ENCODE data around the gene SV2B.

Gene SV2B

GRCh38 chr15:91186904-91187656 is 87.0 kb downstream of the SV2B start:
- DNase-seq: no peak

DNA sequence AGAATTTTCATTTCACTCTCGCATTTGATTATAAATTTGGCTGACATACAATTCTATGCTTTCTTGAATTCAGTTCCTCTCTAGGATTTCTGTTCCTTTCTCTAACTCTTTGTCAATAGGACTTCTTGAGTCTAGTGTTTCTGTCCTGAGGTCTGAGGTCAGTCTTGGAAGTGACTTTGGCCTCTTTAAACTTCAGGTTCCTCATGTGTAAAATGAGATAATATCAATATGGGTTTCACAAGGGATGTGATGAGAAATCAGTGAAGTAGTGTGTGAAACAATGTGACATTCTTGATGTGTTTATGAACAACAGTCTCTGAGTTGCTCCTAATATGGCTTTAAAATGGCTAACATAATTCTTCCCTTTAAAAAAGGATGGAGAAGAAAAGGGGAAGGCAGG is 92.2 kb downstream of the SV2B start:
- DNase-seq: no peak

- no peak for DNase-seq
Measured at GRCh38 chr15:91192690-91193377, 92.8 kb downstream of the SV2B start.

GRCh38 chr15:91193378-91193720 is 93.3 kb downstream of the SV2B start:
- DNase-seq: no peak

DNA sequence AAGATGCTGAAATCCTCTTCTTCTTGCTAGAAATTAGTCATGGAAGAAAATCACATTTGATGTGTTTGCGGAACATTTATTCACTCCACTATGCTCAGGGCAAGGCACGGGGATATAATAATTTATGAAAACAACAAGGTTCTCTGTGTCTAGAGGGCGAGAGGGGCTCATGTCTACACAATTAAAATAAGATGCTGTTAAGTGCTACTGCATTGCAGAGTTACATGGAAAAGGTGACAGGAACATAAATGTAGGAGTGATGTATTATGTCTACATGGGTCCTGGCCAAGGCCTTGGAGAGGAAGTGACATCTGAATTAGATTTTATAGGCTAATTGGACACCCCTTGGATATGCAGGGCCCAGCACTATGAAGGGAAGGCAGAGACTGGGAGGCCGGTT is 96.1 kb downstream of the SV2B start:
- no peak for DNase-seq

DNA sequence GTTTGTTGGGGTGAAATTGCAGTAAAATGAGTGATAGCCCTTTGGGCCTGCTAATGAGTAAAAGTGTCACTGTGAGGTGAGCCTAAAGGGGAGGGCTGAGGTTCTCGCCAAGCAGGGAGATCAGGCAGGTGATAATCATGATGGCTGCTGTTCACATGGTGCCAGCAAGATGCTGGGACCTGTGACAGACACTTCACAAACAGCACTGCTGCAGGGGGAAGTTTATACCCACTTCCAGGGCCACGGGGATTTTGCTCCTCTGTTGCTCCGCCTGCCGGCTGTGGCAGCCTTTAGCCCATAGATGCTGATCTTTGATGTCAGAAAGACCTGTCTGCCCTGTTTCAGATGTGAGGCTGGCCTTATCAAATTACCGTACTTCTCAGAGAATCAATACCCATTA is 96.7 kb downstream of the SV2B start:
- DNase-seq: no peak

- no peak for DNase-seq
Measured at GRCh38 chr15:91199511-91199910, 99.5 kb downstream of the SV2B start.

DNA sequence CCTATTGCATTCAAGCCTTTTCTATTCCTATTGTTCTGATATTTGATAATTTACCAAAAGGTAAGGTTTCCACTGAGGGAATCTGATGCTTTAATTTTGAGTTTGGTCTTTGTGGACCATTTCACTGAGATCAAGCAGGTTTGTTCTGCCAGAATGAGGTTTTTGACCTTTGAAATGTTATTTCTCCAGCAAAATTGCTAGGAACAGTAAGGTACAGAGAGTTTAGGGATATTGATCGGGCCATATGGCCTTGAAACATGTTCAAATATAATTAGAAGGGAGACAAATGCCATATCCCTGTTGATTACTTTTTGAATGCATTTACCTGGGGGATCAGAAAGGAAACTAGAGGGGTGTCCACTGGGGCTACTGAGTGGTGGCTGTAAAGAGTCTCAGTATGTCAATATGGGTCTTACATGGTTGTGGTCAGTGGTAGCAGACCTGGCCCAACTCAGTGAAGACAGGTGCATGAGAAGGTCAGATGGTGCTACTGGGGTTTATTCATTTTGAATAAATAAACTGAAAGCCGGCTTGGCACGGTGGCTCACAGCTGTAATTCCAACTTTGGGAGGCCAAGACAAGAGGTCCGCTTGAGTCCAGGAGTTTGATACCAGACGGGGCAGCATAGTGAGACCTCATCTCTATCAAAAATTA is 100.2 kb downstream of the SV2B start:
- no peak for DNase-seq

GRCh38 chr15:91202510-91203102 is 102.5 kb downstream of the SV2B start:
- DNase-seq: no peak

- DNase-seq: no peak
Measured at GRCh38 chr15:91203619-91204203, 103.7 kb downstream of the SV2B start.

DNA sequence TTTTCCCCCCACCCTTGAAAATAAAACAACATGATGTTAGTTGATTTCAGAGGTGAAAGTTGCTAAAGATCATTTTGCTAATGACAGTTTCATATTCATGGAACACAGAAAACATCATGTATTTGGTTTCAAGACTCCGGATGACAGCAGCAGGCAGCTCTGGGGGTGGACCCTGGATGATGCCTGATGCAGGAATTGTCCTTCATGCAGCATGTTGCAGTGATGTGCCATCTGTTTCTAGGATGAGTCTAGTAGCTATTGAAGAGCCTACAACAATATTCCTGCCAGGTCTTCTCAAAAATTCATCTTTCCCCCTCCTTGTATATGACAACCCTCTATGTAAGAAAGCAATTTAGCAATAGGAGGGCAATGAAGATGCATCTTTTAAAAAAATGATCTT is 108.3 kb downstream of the SV2B start:
- peak in 7 of 56 donors; percentile 5 to 32 (median 15) for DNase-seq

GRCh38 chr15:91209318-91209717 is 109.3 kb downstream of the SV2B start:
- DNase-seq: no peak

- no peak for DNase-seq
Measured at GRCh38 chr15:91209726-91210125, 109.7 kb downstream of the SV2B start.

GRCh38 chr15:91214675-91215590 is 114.9 kb downstream of the SV2B start:
- no peak for DNase-seq

DNA sequence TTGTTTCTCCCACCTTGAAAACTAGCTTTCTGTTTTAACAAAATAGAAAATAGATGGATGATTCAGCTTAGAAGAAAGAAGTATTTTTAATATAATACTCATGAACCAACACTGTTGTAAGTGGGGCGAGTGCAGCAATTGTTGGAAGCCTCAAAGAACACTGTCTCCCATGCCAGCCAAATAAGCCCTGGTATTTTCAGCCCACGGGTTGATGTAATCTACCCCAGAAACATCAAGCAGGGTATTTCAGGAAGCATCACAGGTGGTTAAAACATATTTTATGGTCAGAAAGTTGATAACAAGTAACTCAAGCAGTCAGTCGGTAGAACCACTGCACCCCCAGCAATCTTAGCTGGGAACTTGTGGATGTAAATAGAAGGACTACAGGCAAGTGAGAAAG is 115.9 kb downstream of the SV2B start:
- peak in 8 of 56 donors; percentile 9 to 55 (median 29) for DNase-seq

GRCh38 chr15:91219206-91219605 is 119.1 kb downstream of the SV2B start:
- no peak for DNase-seq

GRCh38 chr15:91222052-91222451 is 122.0 kb downstream of the SV2B start:
- no peak for DNase-seq

GRCh38 chr15:91223863-91224262 is 123.8 kb downstream of the SV2B start:
- DNase-seq: no peak

DNA sequence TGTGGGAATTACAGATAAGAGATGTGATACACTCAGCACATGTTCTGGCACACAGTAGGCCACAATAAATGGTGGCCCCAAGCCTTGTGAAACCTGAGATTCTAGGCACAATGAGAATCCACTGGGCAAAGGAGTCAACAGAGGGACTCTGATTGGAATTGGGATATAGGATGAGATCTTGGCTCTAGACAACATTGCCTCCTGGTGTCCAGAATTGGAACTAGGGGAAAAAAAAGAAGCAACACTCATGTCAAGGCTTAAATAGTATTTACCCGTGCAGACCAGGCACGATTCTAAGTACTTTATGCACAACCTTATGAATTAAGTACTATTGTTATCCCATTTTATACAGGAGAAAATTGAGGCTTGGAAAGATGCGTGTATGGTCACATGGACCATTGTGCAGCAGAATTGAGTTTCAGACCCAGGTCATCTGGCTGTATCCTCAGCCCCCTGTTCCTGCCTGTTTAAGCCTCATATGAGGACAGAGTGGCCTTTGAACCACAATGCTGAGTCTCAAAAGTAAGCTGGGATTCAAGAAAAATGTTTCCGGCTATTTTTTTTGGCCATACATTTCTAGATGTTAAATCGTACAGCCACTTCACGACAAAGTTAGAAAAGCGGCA is 124.8 kb downstream of the SV2B start:
- DNase-seq: peak in 3 of 56 donors; percentile 6 to 35 (median 10)

- DNase-seq: no peak
Measured at GRCh38 chr15:91225741-91226140, 125.7 kb downstream of the SV2B start.

Data from amygdala (tissue), 56 donors.